H1 (cell line): ENCODE measurements around the gene IQCC. TPM values are rescaled to one million over a fixed set of nuclear protein-coding genes. Genes with fewer than 3 reads are reported as not detected.

Experiments
- CTCF ChIA-PET: fragments of 300-600 bp; sonication (Branson Sonifier 250); formaldehyde crosslinking; loops from one replicate; lab custom pipeline; 2021; ENCODE audit not compliant: partially characterized antibody; lab: Charles Lee
- POLR2A ChIA-PET: fragments of 300-600 bp; sonication (Branson Sonifier 250); formaldehyde crosslinking; loops from one replicate; lab custom pipeline; 2021; ENCODE audit warnings: inconsistent platforms; ENCODE audit not compliant: partially characterized antibody; lab: Charles Lee
- DNase-seq, 2 experiments: peaks; one replicate each; pipeline versions ENCODE4 v3.0.0 to v3.0.0-alpha.2; 2010 to 2022; ENCODE audit warnings: low spot score in 2 of 2, low read depth in 1 of 2, mixed read lengths in 1 of 2
- FAIRE-seq: peaks from 2 replicates; lab custom pipeline; 2011; peaks lifted over from hg19 to GRCh38; lab: Jason Lieb, UNC
- H2AFZ ChIP-seq: 2 replicates; pipeline ENCODE4 v1.8.1; 2012; ENCODE audit warnings: low read length, inconsistent platforms
- H2AK5ac ChIP-seq: 2 replicates; pipeline ENCODE4 v1.6.1; 2013; ENCODE audit warnings: low read depth, low read length
- H2BK120ac ChIP-seq: replicated peaks from 2 replicates; pipeline ENCODE3; 2013; ENCODE audit warnings: low read depth, low read length, inconsistent platforms
- H2BK12ac ChIP-seq: 2 replicates; pipeline ENCODE4 v1.6.1; 2013; ENCODE audit warnings: low read depth, low read length
- H2BK15ac ChIP-seq: 2 replicates; pipeline ENCODE4 v1.6.1; 2013; ENCODE audit warnings: low read length
- H2BK20ac ChIP-seq: 2 replicates; pipeline ENCODE4 v1.6.1; 2013; ENCODE audit warnings: low read length
- H2BK5ac ChIP-seq: 2 replicates; pipeline ENCODE4 v1.6.1; 2013; ENCODE audit warnings: low read depth, low read length
- H3K14ac ChIP-seq: 2 replicates; pipeline ENCODE4 v1.6.1; 2013; ENCODE audit warnings: inconsistent platforms; ENCODE audit not compliant: insufficient read length
- H3K18ac ChIP-seq: 2 replicates; pipeline ENCODE4 v1.6.1; 2013; ENCODE audit warnings: low read length; ENCODE audit errors: extremely low read depth
- H3K23ac ChIP-seq: 2 replicates; pipeline ENCODE4 v1.6.1; 2013; ENCODE audit warnings: inconsistent platforms; ENCODE audit not compliant: insufficient read length
- H3K23me2 ChIP-seq: 2 replicates; pipeline ENCODE4 v1.6.1; 2013; ENCODE audit warnings: low read depth, low read length
- H3K27ac ChIP-seq: 2 replicates; pipeline ENCODE4 v1.6.1; 2011; ENCODE audit warnings: low read depth, low read length, inconsistent platforms
- H3K27me3 ChIP-seq, 4 experiments: replicated peaks in 1 of 4; 1 replicate in 1 of 4; 2 replicates in 3 of 4; pipeline versions ENCODE4 v1.6.1 to v1.8.1; 2011 to 2013; ENCODE audit warnings: low read length in 3 of 4, mild to moderate bottlenecking in 3 of 4, inconsistent platforms in 2 of 4, mixed read lengths in 2 of 4, moderate library complexity in 1 of 4; ENCODE audit not compliant: control insufficient read depth in 3 of 4, insufficient read depth in 3 of 4; ENCODE audit errors: extremely low read depth in 1 of 4
- H3K36me3 ChIP-seq, 4 experiments: 2 replicates each; pipeline versions ENCODE4 v1.6.1 to v1.8.1; 2011 to 2013; ENCODE audit warnings: mild to moderate bottlenecking in 4 of 4, low read length in 3 of 4, moderate library complexity in 2 of 4, control low read depth in 1 of 4, inconsistent platforms in 1 of 4; ENCODE audit not compliant: insufficient read depth in 4 of 4, control insufficient read depth in 2 of 4
- H3K4ac ChIP-seq: replicated peaks from 2 replicates; pipeline ENCODE3; 2013; ENCODE audit warnings: low read length, low read depth, mixed read lengths, inconsistent platforms; ENCODE audit not compliant: insufficient read length
- H3K4me1 ChIP-seq, 4 experiments: replicated peaks in 1 of 4; 1 replicate in 1 of 4; 2 replicates in 3 of 4; pipeline versions ENCODE4 v1.6.1 to v1.8.1; 2011 to 2013; ENCODE audit warnings: low read length in 3 of 4, inconsistent platforms in 2 of 4, mixed read lengths in 1 of 4; ENCODE audit not compliant: insufficient read depth in 4 of 4, control insufficient read depth in 3 of 4
- H3K4me2 ChIP-seq, 2 experiments: 2 replicates each; pipeline versions ENCODE4 v1.6.1 to v1.8.1; 2011 to 2013; ENCODE audit warnings: low read depth in 2 of 2, low read length in 2 of 2, control low read depth in 1 of 2, inconsistent platforms in 1 of 2, mild to moderate bottlenecking in 1 of 2; ENCODE audit not compliant: insufficient read depth in 1 of 2
- H3K4me3 ChIP-seq, 4 experiments: fragments of 200-600, 300-600 bp in 1 of 4; sonication (generic), shearing (Covaris generic), sonication (Bioruptor Twin) in 1 of 4; 2 replicates each; pipeline versions ENCODE4 v1.5.1 to v1.8.1; 2011 to 2016; ENCODE audit warnings: low read length in 4 of 4, low read depth in 3 of 4, control low read depth in 2 of 4, inconsistent platforms in 2 of 4, mild to moderate bottlenecking in 2 of 4, mixed read lengths in 1 of 4, moderate library complexity in 1 of 4; ENCODE audit not compliant: insufficient read depth in 2 of 4; ENCODE audit errors: extremely low read depth in 1 of 4
- H3K56ac ChIP-seq: replicated peaks from 2 replicates; pipeline ENCODE3; 2013; ENCODE audit warnings: low read depth, mild to moderate bottlenecking, mixed read lengths, low read length, inconsistent platforms; ENCODE audit not compliant: insufficient read length
- H3K79me1 ChIP-seq: 2 replicates; pipeline ENCODE4 v1.6.1; 2013; ENCODE audit warnings: low read depth, low read length, control low read depth
- H3K79me2 ChIP-seq, 2 experiments: 2 replicates each; pipeline versions ENCODE4 v1.6.1 to v1.8.1; 2012 to 2013; ENCODE audit warnings: low read length in 2 of 2, mild to moderate bottlenecking in 2 of 2, inconsistent platforms in 1 of 2; ENCODE audit not compliant: insufficient read depth in 2 of 2, control insufficient read depth in 1 of 2
- H3K9ac ChIP-seq, 4 experiments: replicated peaks in 1 of 4; 1 replicate in 1 of 4; 2 replicates in 3 of 4; pipeline versions ENCODE4 v1.6.1 to v1.8.1; 2011 to 2013; ENCODE audit warnings: low read depth in 3 of 4, low read length in 3 of 4, control low read depth in 2 of 4, mild to moderate bottlenecking in 2 of 4, moderate library complexity in 2 of 4, inconsistent platforms in 1 of 4; ENCODE audit errors: extremely low read depth in 1 of 4
- H3K9me3 ChIP-seq, 2 experiments: 2 replicates each; pipeline versions ENCODE4 v1.6.1 to v1.8.1; 2012 to 2013; ENCODE audit warnings: mild to moderate bottlenecking in 2 of 2, moderate library complexity in 2 of 2, control low read depth in 1 of 2, inconsistent platforms in 1 of 2, low read depth in 1 of 2, low read length in 1 of 2, mixed read lengths in 1 of 2; ENCODE audit not compliant: insufficient read depth in 2 of 2
- H4K20me1 ChIP-seq, 2 experiments: replicated peaks in 1 of 2; 2 replicates each; pipeline versions ENCODE3 to v1.8.1; 2011 to 2013; ENCODE audit warnings: inconsistent platforms in 2 of 2, low read length in 2 of 2, mild to moderate bottlenecking in 1 of 2; ENCODE audit not compliant: insufficient read depth in 2 of 2, control insufficient read depth in 1 of 2
- H4K5ac ChIP-seq: 2 replicates; pipeline ENCODE4 v1.6.1; 2013; ENCODE audit warnings: low read length, low read depth, mixed read lengths, inconsistent platforms; ENCODE audit not compliant: insufficient read length
- H4K8ac ChIP-seq: 2 replicates; pipeline ENCODE4 v1.8.0; 2013; ENCODE audit warnings: mild to moderate bottlenecking, moderate library complexity, low read length, inconsistent platforms; ENCODE audit not compliant: insufficient read depth; ENCODE audit errors: extremely low read depth
- H4K91ac ChIP-seq: replicated peaks from 2 replicates; pipeline ENCODE3; 2013; ENCODE audit warnings: low read length, mixed read lengths, inconsistent platforms; ENCODE audit not compliant: insufficient read length
- MAFK ChIP-seq: IDR thresholded peaks from 2 replicates; pipeline ENCODE4 v1.6.1; 2012; ENCODE audit warnings: low read depth, mild to moderate bottlenecking, improper control_type of control experiment, low read length
- TBP ChIP-seq: IDR thresholded peaks from 2 replicates; pipeline ENCODE4 v1.6.1; 2011; ENCODE audit warnings: low read depth, low read length, improper control_type of control experiment
- WGBS, 2 experiments: shearing (Covaris generic) in 1 of 2; methylation state at CpG; one replicate each; pipeline versions ENCODE4 v1.1.6 to v1.1.7; 2013 to 2015; ENCODE audit warnings: low lambda C conversion rate in 2 of 2, mixed read lengths in 2 of 2, inconsistent platforms in 1 of 2, low coverage in 1 of 2, missing lambda C conversion rate in 1 of 2; ENCODE audit not compliant: insufficient replicate concordance in 2 of 2, insufficient coverage in 1 of 2, insufficient read length in 1 of 2; ENCODE audit errors: extremely low coverage in 1 of 2, missing lambda C conversion rate in 1 of 2; 5-methylcytosine and 5-hydroxymethylcytosine counted together
- polyA plus RNA-seq, 7 experiments: library from polyadenylated mRNA; depleted of rRNA in 3 of 7; stranded (reverse) in 5 of 7; unstranded in 2 of 7; fragments of >200 nt in 5 of 7; fragments of 200-250 nt in 2 of 7; gene quantifications; 1 replicate in 5 of 7; 2 replicates in 1 of 7; 4 replicates in 1 of 7; pipeline versions ENCODE4 v1.2.1 to v1.2.3, GENCODE V29; 2011 to 2013; ENCODE audit warnings: missing spikeins in 2 of 7, mixed read lengths in 2 of 7
- total RNA-seq: library from RNA; stranded (reverse); fragmentation: NEBNext Ultra II Directional; extraction: Animal tissue kit (Norgen Biotek cat#: 25700); gene quantifications from 2 replicates; pipeline ENCODE4 v1.2.1, GENCODE V29; 2021

Gene IQCC
- total and polyA plus RNA-seq, 2 of the 8 experiments (the other 6 are each of a cell fraction or from before 2014, with no cell fraction given), result 2.5 to 4.2 TPM

- no peak overlapping the region for H3K27ac ChIP-seq
- H2BK5ac ChIP-seq, result peak overlapping the region; percentile 95; the same call in 1 of the 2 replicates
- DNase-seq, result peak in 1 of 2 experiments; percentile 81
- no peaks in the 10 kb centered on the region for H3K79me1 ChIP-seq
- ChIA-PET POLR2A (interaction anchor here (0.8 to 9.1 kb wide), 32 partner anchors 10 to 180 kb away, joined by 3 to 73 read pairs (median 7); partner anchors contain the start of genes BSDC1, CCDC28B, EIF3I and HDAC1), CTCF (interaction anchor here (0.6 to 7.3 kb wide), 18 partner anchors 9 to 456 kb away, joined by 3 to 70 read pairs (median 3); partner anchors contain the start of genes LCK and TMEM39B)
- 1% methylated on average over 49 of the region's 55 CpGs; no CpG with 5 or more reads in 1 of the 2 experiments for WGBS, 2 experiments
- H2BK15ac ChIP-seq, result peak overlapping the region; percentile 81; the same call in 1 of the 2 replicates
- H4K8ac ChIP-seq, result peak overlapping the region; percentile 65
- no peaks in the 10 kb centered on the region; a peak in 1 of 7 replicates for H3K27me3 ChIP-seq
- H2AFZ ChIP-seq, result 0 out of 2 replicates have a peak overlapping the region, but pooled peaks have one; percentile 14
- H3K18ac ChIP-seq, result peak overlapping the region; percentile 92
- no peak overlapping the region for H2BK120ac ChIP-seq
- H3K9ac ChIP-seq, result peak overlapping the region in 3 of 4 experiments; percentile 26 to 76 (median 73); a peak in 6 of 7 replicates
- peak overlapping the region; percentile 34 for H4K5ac ChIP-seq
- H3K4me1 ChIP-seq, result peaks cover 0 to 7% (median 3%) of the 10 kb centered on the region in 4 experiments; a peak in 3 of 7 replicates
- 0 out of 2 replicates have a peak overlapping the region, but pooled peaks have one; percentile 63 for H2BK12ac ChIP-seq
- FAIRE-seq, result no peak
- H2AK5ac ChIP-seq, result no peak overlapping the region
- no peaks in the 10 kb centered on the region for H4K20me1 ChIP-seq
- no peaks in the 10 kb centered on the region for H3K79me2 ChIP-seq
- H3K14ac ChIP-seq, result no peak overlapping the region
- H3K4me2 ChIP-seq, result peak overlapping the region; percentile 84 to 92
- H3K4me3 ChIP-seq, result peak overlapping the region; percentile 65 to 91 (median 68)
- no peaks in the 10 kb centered on the region; a peak in 1 of 8 replicates for H3K36me3 ChIP-seq
- no peak overlapping the region for H2BK20ac ChIP-seq
- peak overlapping the region; percentile 88 for H4K91ac ChIP-seq
- H3K56ac ChIP-seq, result no peak overlapping the region
- peaks cover 16% of the 10 kb centered on the region for H3K23me2 ChIP-seq
- H3K9me3 ChIP-seq, result no peaks in the 10 kb centered on the region
- no peak overlapping the region for H3K23ac ChIP-seq
- H3K4ac ChIP-seq, result peak overlapping the region; percentile 90
- no peak for TF ChIP-seq MAFK
- no peak; the same call in 1 of the 2 replicates for TF ChIP-seq TBP
These were observed 35.7 kb downstream of the IQCC start for GRCh38 chr1:32241001-32241763.
